HepG2 (cell line): ENCODE measurements around the gene CACNB4. TPM values are rescaled to one million over a fixed set of nuclear protein-coding genes. Genes with fewer than 3 reads are reported as not detected.
A peak's percentile ranks its signal among the peaks of the same experiment; 100 is the strongest.

Source experiments
- GATA4 ChIP-seq: sonication (generic); IDR thresholded peaks from 2 replicates; pipeline ENCODE4 v1.6.1; 2016; ENCODE audit warnings: antibody characterized with exemption, low read depth, borderline replicate concordance
- GZF1 ChIP-seq: sonication (generic); formaldehyde crosslinking; IDR thresholded peaks from 2 replicates; pipeline ENCODE4 v1.5.1; 2020; ENCODE audit warnings: mild to moderate bottlenecking, missing genetic modification reagents
- NCOA1 ChIP-seq: sonication (generic); formaldehyde crosslinking; IDR thresholded peaks from 2 replicates; pipeline ENCODE4 v1.9.0; 2021; ENCODE audit warnings: missing genetic modification reagents
- SMARCE1 ChIP-seq: fragments of 450-650 bp; IDR thresholded peaks from 2 replicates; pipeline ENCODE4 v1.6.1; 2017; ENCODE audit warnings: borderline replicate concordance
- ZBTB43 ChIP-seq: sonication (generic); formaldehyde crosslinking; conservative IDR thresholded peaks from 2 replicates; pipeline ENCODE4 v1.4.0; 2020; ENCODE audit warnings: missing genetic modification reagents
- ZBTB7B ChIP-seq: sonication (generic); formaldehyde crosslinking; IDR thresholded peaks from 2 replicates; pipeline ENCODE4 v1.4.0; 2020; ENCODE audit warnings: missing genetic modification reagents
- ZMAT3 ChIP-seq: sonication (generic); formaldehyde crosslinking; conservative IDR thresholded peaks from 2 replicates; pipeline ENCODE4 v1.7.0; 2021; ENCODE audit warnings: missing genetic modification reagents
- ZMAT5 ChIP-seq: sonication (generic); formaldehyde crosslinking; IDR thresholded peaks from 2 replicates; pipeline ENCODE4 v1.5.0; 2020; ENCODE audit warnings: mild to moderate bottlenecking, low read depth, missing genetic modification reagents, borderline replicate concordance
- ZNF354B ChIP-seq: sonication (generic); formaldehyde crosslinking; IDR thresholded peaks from 2 replicates; pipeline ENCODE4 v1.8.0; 2022; ENCODE audit warnings: mild to moderate bottlenecking, missing genetic modification reagents
- ZNF605 ChIP-seq: sonication (generic); formaldehyde crosslinking; IDR thresholded peaks from 2 replicates; pipeline ENCODE4 v1.8.0; 2022; ENCODE audit warnings: mild to moderate bottlenecking, missing genetic modification reagents
- ZNF609 ChIP-seq: sonication (generic); formaldehyde crosslinking; IDR thresholded peaks from 2 replicates; pipeline ENCODE4 v1.4.0; 2020; ENCODE audit warnings: mild to moderate bottlenecking, missing genetic modification reagents, borderline replicate concordance
- polyA plus RNA-seq, 8 experiments: library from polyadenylated mRNA; depleted of rRNA in 3 of 8; stranded (reverse) in 7 of 8; unstranded in 1 of 8; fragments of >200 nt; fragmentation: Illumina TruSeq in 4 of 8; extraction: Trizol in 4 of 8; gene quantifications; 2 replicates each; pipeline versions ENCODE4 v1.2.1 to v1.2.3, GENCODE V29; 2011 to 2016; ENCODE audit warnings: low read depth in 4 of 8, missing spikeins in 1 of 8, mixed read lengths in 1 of 8; ENCODE audit not compliant: insufficient read depth in 1 of 8
- total RNA-seq, 5 experiments: library from RNA; depleted of rRNA; stranded (reverse); fragments of >200 nt; fragmentation: Illumina TruSeq; extraction: Trizol; gene quantifications; 2 replicates each; pipeline ENCODE4 v1.2.3, GENCODE V29; 2016; ENCODE audit warnings: low read depth in 1 of 5
- TF ChIP-seq, protein P1 (sequence below): IDR thresholded peaks from 2 replicates; pipeline ENCODE4 v1.6.1; 2016; ENCODE audit warnings: low read depth, missing genetic modification reagents, missing compliant biosample characterization
- TF ChIP-seq, protein P2 (sequence below): sonication (generic); formaldehyde crosslinking; IDR thresholded peaks from 2 replicates; pipeline ENCODE4 v1.4.0; 2020; ENCODE audit warnings: missing genetic modification reagents
- TF ChIP-seq, protein P3 (sequence below): IDR thresholded peaks from 2 replicates; pipeline ENCODE4 v1.6.1; 2016; ENCODE audit warnings: missing genetic modification reagents, missing compliant biosample characterization
- TF ChIP-seq, protein P4 (sequence below): sonication (generic); formaldehyde crosslinking; IDR thresholded peaks from 2 replicates; pipeline ENCODE4 v1.5.0; 2020; ENCODE audit warnings: mild to moderate bottlenecking, missing genetic modification reagents, borderline replicate concordance

CACNB4 gene
- total and polyA plus RNA-seq, 2 of the 13 experiments (the other 11 are each of a cell fraction or from before 2014, with no cell fraction given): 5.1 to 14.3 TPM

GRCh38 chr2:151973901-151974199 is 125.0 kb downstream of the CACNB4 start (continued):
- TF ChIP-seq ZMAT3 (CRISPR knock-in tag) (0 out of 2 replicates have a peak, but pooled peaks have one; percentile 29), NCOA1 (CRISPR knock-in tag) (no peak), ZNF609 (no peak), ZNF354B (CRISPR knock-in tag) (no peak), ZBTB7B (CRISPR knock-in tag) (0 out of 2 replicates have a peak, but pooled peaks have one; percentile 25), GZF1 (CRISPR knock-in tag) (no peak), SMARCE1 (no peak), ZNF605 (CRISPR knock-in tag) (no peak), ZMAT5 (no peak), GATA4 (no peak), ZBTB43 (CRISPR knock-in tag) (no peak)
- TF ChIP-seq, protein P1, sequence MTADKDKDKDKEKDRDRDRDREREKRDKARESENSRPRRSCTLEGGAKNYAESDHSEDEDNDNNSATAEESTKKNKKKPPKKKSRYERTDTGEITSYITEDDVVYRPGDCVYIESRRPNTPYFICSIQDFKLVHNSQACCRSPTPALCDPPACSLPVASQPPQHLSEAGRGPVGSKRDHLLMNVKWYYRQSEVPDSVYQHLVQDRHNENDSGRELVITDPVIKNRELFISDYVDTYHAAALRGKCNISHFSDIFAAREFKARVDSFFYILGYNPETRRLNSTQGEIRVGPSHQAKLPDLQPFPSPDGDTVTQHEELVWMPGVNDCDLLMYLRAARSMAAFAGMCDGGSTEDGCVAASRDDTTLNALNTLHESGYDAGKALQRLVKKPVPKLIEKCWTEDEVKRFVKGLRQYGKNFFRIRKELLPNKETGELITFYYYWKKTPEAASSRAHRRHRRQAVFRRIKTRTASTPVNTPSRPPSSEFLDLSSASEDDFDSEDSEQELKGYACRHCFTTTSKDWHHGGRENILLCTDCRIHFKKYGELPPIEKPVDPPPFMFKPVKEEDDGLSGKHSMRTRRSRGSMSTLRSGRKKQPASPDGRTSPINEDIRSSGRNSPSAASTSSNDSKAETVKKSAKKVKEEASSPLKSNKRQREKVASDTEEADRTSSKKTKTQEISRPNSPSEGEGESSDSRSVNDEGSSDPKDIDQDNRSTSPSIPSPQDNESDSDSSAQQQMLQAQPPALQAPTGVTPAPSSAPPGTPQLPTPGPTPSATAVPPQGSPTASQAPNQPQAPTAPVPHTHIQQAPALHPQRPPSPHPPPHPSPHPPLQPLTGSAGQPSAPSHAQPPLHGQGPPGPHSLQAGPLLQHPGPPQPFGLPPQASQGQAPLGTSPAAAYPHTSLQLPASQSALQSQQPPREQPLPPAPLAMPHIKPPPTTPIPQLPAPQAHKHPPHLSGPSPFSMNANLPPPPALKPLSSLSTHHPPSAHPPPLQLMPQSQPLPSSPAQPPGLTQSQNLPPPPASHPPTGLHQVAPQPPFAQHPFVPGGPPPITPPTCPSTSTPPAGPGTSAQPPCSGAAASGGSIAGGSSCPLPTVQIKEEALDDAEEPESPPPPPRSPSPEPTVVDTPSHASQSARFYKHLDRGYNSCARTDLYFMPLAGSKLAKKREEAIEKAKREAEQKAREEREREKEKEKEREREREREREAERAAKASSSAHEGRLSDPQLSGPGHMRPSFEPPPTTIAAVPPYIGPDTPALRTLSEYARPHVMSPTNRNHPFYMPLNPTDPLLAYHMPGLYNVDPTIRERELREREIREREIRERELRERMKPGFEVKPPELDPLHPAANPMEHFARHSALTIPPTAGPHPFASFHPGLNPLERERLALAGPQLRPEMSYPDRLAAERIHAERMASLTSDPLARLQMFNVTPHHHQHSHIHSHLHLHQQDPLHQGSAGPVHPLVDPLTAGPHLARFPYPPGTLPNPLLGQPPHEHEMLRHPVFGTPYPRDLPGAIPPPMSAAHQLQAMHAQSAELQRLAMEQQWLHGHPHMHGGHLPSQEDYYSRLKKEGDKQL (CRISPR knock-in tag): no peak
- TF ChIP-seq, protein P2, sequence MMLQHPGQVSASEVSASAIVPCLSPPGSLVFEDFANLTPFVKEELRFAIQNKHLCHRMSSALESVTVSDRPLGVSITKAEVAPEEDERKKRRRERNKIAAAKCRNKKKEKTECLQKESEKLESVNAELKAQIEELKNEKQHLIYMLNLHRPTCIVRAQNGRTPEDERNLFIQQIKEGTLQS: no peak
- TF ChIP-seq, protein P3, sequence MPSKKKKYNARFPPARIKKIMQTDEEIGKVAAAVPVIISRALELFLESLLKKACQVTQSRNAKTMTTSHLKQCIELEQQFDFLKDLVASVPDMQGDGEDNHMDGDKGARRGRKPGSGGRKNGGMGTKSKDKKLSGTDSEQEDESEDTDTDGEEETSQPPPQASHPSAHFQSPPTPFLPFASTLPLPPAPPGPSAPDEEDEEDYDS (CRISPR knock-in tag): peak; percentile 43; the same call in 1 of the 2 replicates
- TF ChIP-seq, protein P4, sequence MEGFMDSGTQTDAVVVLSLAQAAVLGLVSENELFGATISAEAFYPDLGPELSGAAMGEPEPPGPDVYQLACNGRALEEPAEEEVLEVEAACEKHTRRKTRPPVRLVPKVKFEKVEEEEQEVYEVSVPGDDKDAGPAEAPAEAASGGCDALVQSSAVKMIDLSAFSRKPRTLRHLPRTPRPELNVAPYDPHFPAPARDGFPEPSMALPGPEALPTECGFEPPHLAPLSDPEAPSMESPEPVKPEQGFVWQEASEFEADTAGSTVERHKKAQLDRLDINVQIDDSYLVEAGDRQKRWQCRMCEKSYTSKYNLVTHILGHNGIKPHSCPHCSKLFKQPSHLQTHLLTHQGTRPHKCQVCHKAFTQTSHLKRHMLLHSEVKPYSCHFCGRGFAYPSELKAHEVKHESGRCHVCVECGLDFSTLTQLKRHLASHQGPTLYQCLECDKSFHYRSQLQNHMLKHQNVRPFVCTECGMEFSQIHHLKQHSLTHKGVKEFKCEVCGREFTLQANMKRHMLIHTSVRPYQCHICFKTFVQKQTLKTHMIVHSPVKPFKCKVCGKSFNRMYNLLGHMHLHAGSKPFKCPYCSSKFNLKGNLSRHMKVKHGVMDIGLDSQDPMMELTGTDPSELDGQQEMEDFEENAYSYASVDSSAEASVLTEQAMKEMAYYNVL (CRISPR knock-in tag): no peak
